ENCODE results near the gene SH3RF3.

GRCh38 chr2:109452318-109453305 is 323.6 kb downstream of the SH3RF3 start:
- TF ChIP-seq PAX5 (IDR thresholded peaks at IDR 0.05; ENCODE audit: insufficient read depth, low read length, severe bottlenecking) (no peak), POLR2A (IDR thresholded peaks at IDR 0.05; ENCODE audit: low read depth, low read length) (no peak), POLR2AphosphoS5 (IDR thresholded peaks at IDR 0.05; ENCODE audit: low read depth, low read length) (no peak), TAF1 (IDR thresholded peaks at IDR 0.05; ENCODE audit: low read depth, low read length) (no peak), POU2F2 (IDR thresholded peaks at IDR 0.05; ENCODE audit: low read depth, low read length) (no peak)
